Fibroblast of lung (primary cell): ENCODE measurements around the gene MIA2. TPM values are rescaled to one million over a fixed set of nuclear protein-coding genes. Genes with fewer than 3 reads are reported as not detected.
"Not testable (repeated sequence)": the region's sequence is repeated elsewhere in the genome, so short reads cannot be mapped to it uniquely, and the experiment has no call there.

Experiments used
- DNase-seq, 2 donors: peaks; one replicate each; pipeline versions ENCODE4 v3.0.0 to v3.0.0-alpha.2; 2010; ENCODE audit warnings: low read depth in 2 of 2
- H2AFZ ChIP-seq: 2 replicates; pipeline ENCODE4 v1.5.1; 2012; ENCODE audit warnings: low read length, control low read depth, inconsistent platforms
- H3K27ac ChIP-seq: 2 replicates; pipeline ENCODE4 v1.5.1; 2011; ENCODE audit warnings: low read length, control low read depth; ENCODE audit not compliant: insufficient read depth
- H3K27me3 ChIP-seq: 2 replicates; pipeline ENCODE4 v1.5.1; 2011; ENCODE audit warnings: mild to moderate bottlenecking, low read length; ENCODE audit not compliant: control insufficient read depth, insufficient read depth
- H3K36me3 ChIP-seq: 2 replicates; pipeline ENCODE4 v1.5.1; 2011; ENCODE audit warnings: low read length; ENCODE audit not compliant: control insufficient read depth, insufficient read depth
- H3K4me1 ChIP-seq: 2 replicates; pipeline ENCODE4 v1.5.1; 2011; ENCODE audit warnings: low read length; ENCODE audit not compliant: control insufficient read depth, insufficient read depth; ENCODE audit errors: extremely low read depth
- H3K4me2 ChIP-seq: 2 replicates; pipeline ENCODE4 v1.5.1; 2011; ENCODE audit warnings: low read length, control low read depth; ENCODE audit not compliant: insufficient read depth; ENCODE audit errors: extremely low read depth
- H3K4me3 ChIP-seq, 4 experiments: fragments of 200-600 bp in 1 of 4; sonication (generic) in 1 of 4; replicated peaks in 1 of 4; 2 replicates each; pipeline ENCODE4 v1.5.1; 2011 to 2016; ENCODE audit warnings: low read length in 4 of 4, low read depth in 3 of 4, mild to moderate bottlenecking in 3 of 4, control low read depth in 2 of 4, inconsistent platforms in 1 of 4, mixed read lengths in 1 of 4; ENCODE audit not compliant: insufficient read depth in 1 of 4; ENCODE audit errors: control extremely low read depth in 1 of 4
- H3K79me2 ChIP-seq: 2 replicates; pipeline ENCODE4 v1.5.1; 2012; ENCODE audit warnings: mild to moderate bottlenecking, low read length, inconsistent platforms; ENCODE audit not compliant: control insufficient read depth, insufficient read depth
- H3K9ac ChIP-seq: 2 replicates; pipeline ENCODE4 v1.5.1; 2011; ENCODE audit warnings: mild to moderate bottlenecking, low read length, control low read depth; ENCODE audit not compliant: insufficient read depth
- H3K9me3 ChIP-seq: 2 replicates; pipeline ENCODE4 v1.5.1; 2012; ENCODE audit warnings: low read depth, low read length; ENCODE audit not compliant: control insufficient read depth, insufficient read depth
- H4K20me1 ChIP-seq: 2 replicates; pipeline ENCODE4 v1.5.1; 2011; ENCODE audit warnings: low read length; ENCODE audit not compliant: control insufficient read depth, insufficient read depth; ENCODE audit errors: extremely low read depth
- CTCF ChIP-seq, 2 donors: IDR thresholded peaks in 1 of 2; conservative IDR thresholded peaks in 1 of 2; 1 replicate in 1 of 2; 2 replicates in 1 of 2; pipeline ENCODE4 v1.5.1; 2011 to 2012; ENCODE audit warnings: low read length in 2 of 2, control low read depth in 1 of 2, inconsistent platforms in 1 of 2, low read depth in 1 of 2, mild to moderate bottlenecking in 1 of 2
- EZH2 ChIP-seq: IDR thresholded peaks from 2 replicates; pipeline ENCODE4 v1.5.1; 2012; ENCODE audit warnings: low read length, control low read depth, mild to moderate bottlenecking; ENCODE audit errors: missing control alignments
- polyA plus RNA-seq, 2 donors: library from polyadenylated mRNA; depleted of rRNA in 1 of 2; stranded (reverse) in 1 of 2; unstranded in 1 of 2; fragments of >200 nt; gene quantifications; 2 replicates each; pipeline ENCODE4 v1.2.1, GENCODE V29; 2011 to 2012; ENCODE audit warnings: missing spikeins in 1 of 2
- total RNA-seq: library from RNA; depleted of rRNA; stranded (reverse); fragments of >200 nt; gene quantifications from 2 replicates; pipeline ENCODE4 v1.2.1, GENCODE V29; 2014

Gene MIA2
- total and polyA plus RNA-seq, 2 donors (not counting 1 experiment from before 2014, with no cell fraction given) = 9.7 to 15.0 TPM

GRCh38 chr14:39235466-39235865 lies 1.8 kb downstream of the MIA2 start:
- H3K9ac ChIP-seq, H3K4me1 ChIP-seq, DNase-seq, H3K4me2 ChIP-seq, H4K20me1 ChIP-seq, H3K27me3 ChIP-seq, H2AFZ ChIP-seq, H3K9me3 ChIP-seq, H3K36me3 ChIP-seq, H3K27ac ChIP-seq, H3K4me3 ChIP-seq, H3K79me2 ChIP-seq: not testable (repeated sequence)

- no peak for DNase-seq
- no peaks in the 10 kb centered on the region for H3K36me3 ChIP-seq
- no peak overlapping the region for H3K27ac ChIP-seq
- no peak overlapping the region for H2AFZ ChIP-seq
- H3K9ac ChIP-seq = no peak overlapping the region
- no peaks in the 10 kb centered on the region for H3K27me3 ChIP-seq
- H3K9me3 ChIP-seq = no peaks in the 10 kb centered on the region
- H3K79me2 ChIP-seq = no peaks in the 10 kb centered on the region
- TF ChIP-seq CTCF (conservative IDR thresholded peaks at IDR 0.05 in 1 of 2, IDR thresholded peaks at IDR 0.05 in 1 of 2; ENCODE audit: low read depth in 1 of 2, low read length in 2 of 2) (no peak), EZH2 (no peak)
- H3K4me1 ChIP-seq = no peaks in the 10 kb centered on the region
- no peak overlapping the region for H3K4me2 ChIP-seq
- no peak overlapping the region for H3K4me3 ChIP-seq
- H4K20me1 ChIP-seq = no peaks in the 10 kb centered on the region
These were observed 7.1 kb downstream of the MIA2 start for GRCh38 chr14:39240769-39241168.

GRCh38 chr14:39241637-39242036 lies 7.9 kb downstream of the MIA2 start:
- Histone ChIP-seq H3K9ac (no peak overlapping the region), H3K27me3 (no peaks in the 10 kb centered on the region), H4K20me1 (no peaks in the 10 kb centered on the region), H2AFZ (no peak overlapping the region), H3K36me3 (no peaks in the 10 kb centered on the region), H3K9me3 (no peaks in the 10 kb centered on the region), H3K79me2 (no peaks in the 10 kb centered on the region), H3K4me2 (no peak overlapping the region), H3K4me3 (no peak overlapping the region), H3K4me1 (no peaks in the 10 kb centered on the region), H3K27ac (no peak overlapping the region)
- peak in 1 of 2 donors; percentile 29 for DNase-seq
- TF ChIP-seq CTCF (conservative IDR thresholded peaks at IDR 0.05 in 1 of 2, IDR thresholded peaks at IDR 0.05 in 1 of 2; ENCODE audit: low read depth in 1 of 2, low read length in 2 of 2) (no peak), EZH2 (no peak)
